G401 (cell line): ENCODE measurements around the gene LRP3. TPM values are rescaled to one million over a fixed set of nuclear protein-coding genes. Genes with fewer than 3 reads are reported as not detected.
"Not testable (repeated sequence)": the region's sequence is repeated elsewhere in the genome, so short reads cannot be mapped to it uniquely, and the experiment has no call there.

Source experiments
- DNase-seq: peaks from one replicate; pipeline ENCODE4 v3.0.0-alpha.2; 2015; ENCODE audit warnings: low spot score
- in situ Hi-C: cut with HindIII; loops from 2 replicates; pipeline ENCODE4 v1.10.0; 2016; ENCODE audit warnings: low sequenced_read_pairs, mixed read lengths
- total RNA-seq: library from RNA; depleted of rRNA; stranded (reverse); fragments of >200 nt; shearing (Covaris generic); gene quantifications from 2 replicates; pipeline ENCODE4 v1.2.3, GENCODE V29; 2014; rRNA removed

LRP3 gene
- total RNA-seq: 66.4 and 81.7 TPM in 2 replicates

GRCh38 chr19:33193865-33194362, at the start of gene LRP3:
Gene LRP3 (plus strand): TSS chr19:33194330. CDS start chr19:33194786, 456 bp downstream.
- in situ Hi-C loops: no loop called here

GRCh38 chr19:33146209-33146608, 47.9 kb upstream of the LRP3 start:
- DNase-seq: no peak
- in situ Hi-C loops: no loop called here

More at GRCh38 chr19:33193865-33194362, at the start of gene LRP3:
- peak; percentile 57 for DNase-seq

GRCh38 chr19:33147538-33147937, 46.6 kb upstream of the LRP3 start:
- in situ Hi-C loops: no loop called here
- no peak for DNase-seq

GRCh38 chr19:33150852-33151518, 43.1 kb upstream of the LRP3 start:
- in situ Hi-C loops: no loop called here
- DNase-seq: no peak

- in situ Hi-C loops: no loop called here
Observed at GRCh38 chr19:33152176-33152575, 42.0 kb upstream of the LRP3 start.

GRCh38 chr19:33152625-33153024, 41.5 kb upstream of the LRP3 start:
- in situ Hi-C loops, DNase-seq: not testable (repeated sequence)

More at GRCh38 chr19:33152176-33152575, 42.0 kb upstream of the LRP3 start:
- DNase-seq: no peak

- DNase-seq, in situ Hi-C loops: not testable (repeated sequence)
Observed at GRCh38 chr19:33154313-33154712, 39.8 kb upstream of the LRP3 start.

- in situ Hi-C loops: no loop called here
- no peak for DNase-seq
Observed at GRCh38 chr19:33156334-33156733, 37.8 kb upstream of the LRP3 start.

GRCh38 chr19:33157906-33158305, 36.2 kb upstream of the LRP3 start:
- in situ Hi-C loops: no loop called here
- no peak for DNase-seq

GRCh38 chr19:33158365-33158764, 35.8 kb upstream of the LRP3 start:
- in situ Hi-C loops: no loop called here
- no peak for DNase-seq

- in situ Hi-C loops: no loop called here
- no peak for DNase-seq
Observed at GRCh38 chr19:33159149-33159548, 35.0 kb upstream of the LRP3 start.

- DNase-seq: no peak
- in situ Hi-C loops: loop anchor here (10.0 kb wide), 1 partner anchor 255 kb away; no protein-coding TSS in a partner anchor
Observed at GRCh38 chr19:33159893-33160292, 34.2 kb upstream of the LRP3 start.

- DNase-seq: no peak
- in situ Hi-C loops: loop anchor here (10.0 kb wide), 1 partner anchor 254 kb away; no protein-coding TSS in a partner anchor
Observed at GRCh38 chr19:33161201-33161600, 32.9 kb upstream of the LRP3 start.

- in situ Hi-C loops: loop anchor here (10.0 kb wide), 1 partner anchor 251 kb away; no protein-coding TSS in a partner anchor
- no peak for DNase-seq
Observed at GRCh38 chr19:33163481-33163880, 30.6 kb upstream of the LRP3 start.

- in situ Hi-C loops: loop anchor here (10.0 kb wide), 1 partner anchor 249 kb away; no protein-coding TSS in a partner anchor
- DNase-seq: not testable (repeated sequence)
Observed at GRCh38 chr19:33166037-33166436, 28.1 kb upstream of the LRP3 start.

- in situ Hi-C loops: loop anchor here (10.0 kb wide), 1 partner anchor 247 kb away; no protein-coding TSS in a partner anchor
- DNase-seq: no peak
Observed at GRCh38 chr19:33167438-33167837, 26.7 kb upstream of the LRP3 start.

GRCh38 chr19:33168528-33168927, 25.6 kb upstream of the LRP3 start:
- DNase-seq: no peak
- in situ Hi-C loops: loop anchor here (10.0 kb wide), 1 partner anchor 246 kb away; no protein-coding TSS in a partner anchor

GRCh38 chr19:33171222-33171795, 22.8 kb upstream of the LRP3 start:
- in situ Hi-C loops: no loop called here
- no peak for DNase-seq

- DNase-seq: no peak
- in situ Hi-C loops: no loop called here
Observed at GRCh38 chr19:33171916-33172359, 22.2 kb upstream of the LRP3 start.

- in situ Hi-C loops: no loop called here
- no peak for DNase-seq
Observed at GRCh38 chr19:33174186-33174585, 19.9 kb upstream of the LRP3 start.
